ENCODE measurements around the gene RNFT2.
"Not testable (repeated sequence)": the region's sequence is repeated elsewhere in the genome, so short reads cannot be mapped to it uniquely, and the experiment has no call there.

Gene RNFT2

GRCh38 chr12:116718655-116719454 lies 19.3 kb upstream of the RNFT2 start:
- no peak overlapping the region for H3K4me3 Mint-ChIP-seq
- DNase-seq (ENCODE audit: low spot score), result no peak
- H3K27ac Mint-ChIP-seq, result no peak overlapping the region
- no peaks in the 10 kb centered on the region for H3K9me3 Mint-ChIP-seq
- no peaks in the 10 kb centered on the region for H3K27me3 Mint-ChIP-seq (ENCODE audit: low read depth)
- peaks cover 27% of the 10 kb centered on the region for H3K36me3 Mint-ChIP-seq (ENCODE audit: low read depth)
- H3K4me1 Mint-ChIP-seq (ENCODE audit: low read depth), result no peaks in the 10 kb centered on the region

- Mint-ChIP-seq H3K9me3 (no peaks in the 10 kb centered on the region), H3K36me3 (ENCODE audit: low read depth) (peaks cover 27% of the 10 kb centered on the region), H3K4me1 (ENCODE audit: low read depth) (no peaks in the 10 kb centered on the region), H3K27me3 (ENCODE audit: low read depth) (no peaks in the 10 kb centered on the region), H3K4me3 (no peak overlapping the region), H3K27ac (no peak overlapping the region)
- DNase-seq (ENCODE audit: low spot score), result no peak
Observed at GRCh38 chr12:116719731-116720528, 18.2 kb upstream of the RNFT2 start.

DNA sequence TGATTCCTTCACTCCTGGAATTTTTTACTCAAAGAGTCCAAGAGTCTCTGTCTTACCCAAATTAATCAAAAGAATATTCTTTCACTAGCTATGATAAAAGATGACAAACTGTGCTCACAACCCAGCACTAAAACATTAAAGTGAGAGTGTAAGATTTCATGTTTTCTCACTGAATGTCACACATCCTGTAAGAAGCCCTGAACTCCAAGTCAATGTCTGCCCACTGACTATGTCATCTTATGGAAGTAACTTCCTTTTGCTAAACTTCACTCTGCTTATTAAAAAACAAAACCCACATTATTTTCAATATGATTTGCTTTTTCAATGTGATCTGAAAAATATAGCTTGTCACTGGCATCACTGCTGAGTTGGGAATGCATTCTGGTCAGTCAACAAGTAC lies 15.9 kb upstream of the RNFT2 start:
- no peak overlapping the region for H3K27ac Mint-ChIP-seq
- H3K4me1 Mint-ChIP-seq (ENCODE audit: low read depth), result no peaks in the 10 kb centered on the region
- no peaks in the 10 kb centered on the region for H3K27me3 Mint-ChIP-seq (ENCODE audit: low read depth)
- DNase-seq (ENCODE audit: low spot score), result no peak
- no peaks in the 10 kb centered on the region for H3K9me3 Mint-ChIP-seq
- no peak overlapping the region for H3K4me3 Mint-ChIP-seq
- H3K36me3 Mint-ChIP-seq (ENCODE audit: low read depth), result peaks cover 13% of the 10 kb centered on the region

GRCh38 chr12:116726694-116727093 lies 11.4 kb upstream of the RNFT2 start:
- H3K9me3 Mint-ChIP-seq, result no peaks in the 10 kb centered on the region
- H3K36me3 Mint-ChIP-seq (ENCODE audit: low read depth), result peaks cover 5% of the 10 kb centered on the region
- no peaks in the 10 kb centered on the region for H3K4me1 Mint-ChIP-seq (ENCODE audit: low read depth)
- H3K4me3 Mint-ChIP-seq, result no peak overlapping the region
- DNase-seq (ENCODE audit: low spot score), result no peak
- H3K27me3 Mint-ChIP-seq (ENCODE audit: low read depth), result no peaks in the 10 kb centered on the region
- H3K27ac Mint-ChIP-seq, result no peak overlapping the region

- H3K27me3 Mint-ChIP-seq (ENCODE audit: low read depth), result no peaks in the 10 kb centered on the region
- H3K9me3 Mint-ChIP-seq, result no peaks in the 10 kb centered on the region
- H3K27ac Mint-ChIP-seq, result no peak overlapping the region
- no peak overlapping the region for H3K4me3 Mint-ChIP-seq
- no peaks in the 10 kb centered on the region for H3K4me1 Mint-ChIP-seq (ENCODE audit: low read depth)
- H3K36me3 Mint-ChIP-seq (ENCODE audit: low read depth), result peaks cover 5% of the 10 kb centered on the region
- no peak for DNase-seq (ENCODE audit: low spot score)
Observed at GRCh38 chr12:116727261-116727660, 10.9 kb upstream of the RNFT2 start.

- Mint-ChIP-seq H3K9me3 (no peaks in the 10 kb centered on the region), H3K36me3 (ENCODE audit: low read depth) (peaks cover 4% of the 10 kb centered on the region), H3K4me3 (no peak overlapping the region), H3K27ac (no peak overlapping the region), H3K27me3 (ENCODE audit: low read depth) (no peaks in the 10 kb centered on the region), H3K4me1 (ENCODE audit: low read depth) (no peaks in the 10 kb centered on the region)
- no peak for DNase-seq (ENCODE audit: low spot score)
Observed at GRCh38 chr12:116727891-116728290, 10.2 kb upstream of the RNFT2 start.

GRCh38 chr12:116731801-116732200 lies 6.3 kb upstream of the RNFT2 start:
- H3K27ac Mint-ChIP-seq, result no peak overlapping the region
- H3K4me1 Mint-ChIP-seq (ENCODE audit: low read depth), result peaks cover 13% of the 10 kb centered on the region
- no peak for DNase-seq (ENCODE audit: low spot score)
- H3K4me3 Mint-ChIP-seq, result no peak overlapping the region
- H3K36me3 Mint-ChIP-seq (ENCODE audit: low read depth), result peaks cover 16% of the 10 kb centered on the region
- no peaks in the 10 kb centered on the region for H3K9me3 Mint-ChIP-seq
- H3K27me3 Mint-ChIP-seq (ENCODE audit: low read depth), result no peaks in the 10 kb centered on the region

- peaks cover 19% of the 10 kb centered on the region for H3K4me1 Mint-ChIP-seq (ENCODE audit: low read depth)
- H3K36me3 Mint-ChIP-seq (ENCODE audit: low read depth), result peaks cover 16% of the 10 kb centered on the region
- peak overlapping the region; percentile 14 for H3K4me3 Mint-ChIP-seq
- no peaks in the 10 kb centered on the region for H3K27me3 Mint-ChIP-seq (ENCODE audit: low read depth)
- H3K9me3 Mint-ChIP-seq, result no peaks in the 10 kb centered on the region
- DNase-seq (ENCODE audit: low spot score), result no peak
- no peak overlapping the region for H3K27ac Mint-ChIP-seq
Observed at GRCh38 chr12:116734156-116734768, 3.9 kb upstream of the RNFT2 start.

DNA sequence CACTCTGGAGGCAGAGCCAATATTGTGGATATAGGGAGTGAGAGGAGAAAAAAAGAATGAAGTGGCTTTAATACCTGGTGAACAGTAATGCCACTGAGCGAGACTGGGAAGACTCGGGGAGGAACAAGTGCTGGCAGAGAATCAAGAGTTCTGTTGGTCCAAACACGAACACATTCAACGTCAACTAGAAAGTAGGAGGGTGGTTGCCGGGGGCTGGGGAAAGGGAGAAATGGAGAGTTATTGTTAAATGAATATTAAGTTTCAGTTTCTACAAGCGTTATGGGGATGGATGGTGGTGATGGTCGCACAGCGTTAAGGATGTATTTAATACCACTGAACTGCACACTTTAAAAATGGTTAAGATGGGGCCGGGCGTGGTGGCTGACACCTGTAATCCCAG lies 3.0 kb upstream of the RNFT2 start:
- H3K36me3 Mint-ChIP-seq (ENCODE audit: low read depth), result peaks cover 15% of the 10 kb centered on the region
- H3K27ac Mint-ChIP-seq, result no peak overlapping the region
- peak overlapping the region; percentile 14 for H3K4me3 Mint-ChIP-seq

DNA sequence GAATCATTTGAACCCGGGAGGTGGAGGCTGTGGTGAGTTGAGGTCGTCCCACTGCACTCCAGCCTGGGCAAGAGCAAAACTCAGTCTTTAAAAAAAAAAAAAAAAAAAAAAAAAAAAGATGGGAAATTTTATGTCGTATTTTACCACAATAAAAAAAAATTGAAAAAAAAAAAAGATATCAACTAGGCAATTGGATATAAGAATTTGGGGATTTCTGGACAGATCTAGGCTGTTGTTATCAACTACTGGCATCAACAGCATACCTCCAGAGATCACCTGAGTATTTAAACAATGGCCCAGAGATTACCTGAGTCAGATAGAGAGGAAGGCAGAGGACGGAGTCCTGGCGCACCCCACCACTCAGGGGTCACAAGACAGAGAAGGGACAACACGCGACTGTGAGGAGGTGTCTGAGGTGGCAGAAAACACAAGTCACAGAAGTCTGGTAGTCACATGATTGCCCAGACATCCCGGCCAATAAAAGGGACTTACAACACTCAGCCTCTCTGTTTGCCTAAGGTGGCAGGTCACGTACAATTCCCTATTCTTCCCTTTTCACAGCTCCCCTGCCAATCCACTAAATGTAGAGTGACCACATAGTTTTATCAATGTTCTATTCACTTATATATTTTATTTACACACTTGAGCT lies 2.0 kb upstream of the RNFT2 start:
- no peak for DNase-seq (ENCODE audit: low spot score)
- H3K4me3 Mint-ChIP-seq, result peak overlapping the region; percentile 96
- peaks cover 19% of the 10 kb centered on the region for H3K4me1 Mint-ChIP-seq (ENCODE audit: low read depth)
- H3K36me3 Mint-ChIP-seq (ENCODE audit: low read depth), result peaks cover 15% of the 10 kb centered on the region
- no peaks in the 10 kb centered on the region for H3K27me3 Mint-ChIP-seq (ENCODE audit: low read depth)
- H3K27ac Mint-ChIP-seq, result no peak overlapping the region
- no peaks in the 10 kb centered on the region for H3K9me3 Mint-ChIP-seq

More for the DNA sequence above, 3.0 kb upstream of the RNFT2 start:
- H3K4me1 Mint-ChIP-seq (ENCODE audit: low read depth), result peaks cover 19% of the 10 kb centered on the region
- DNase-seq (ENCODE audit: low spot score), result no peak
- H3K27me3 Mint-ChIP-seq (ENCODE audit: low read depth), result no peaks in the 10 kb centered on the region
- no peaks in the 10 kb centered on the region for H3K9me3 Mint-ChIP-seq

- peak overlapping the region; percentile 87 for H3K27ac Mint-ChIP-seq
- no peaks in the 10 kb centered on the region for H3K27me3 Mint-ChIP-seq (ENCODE audit: low read depth)
- peaks cover 19% of the 10 kb centered on the region for H3K4me1 Mint-ChIP-seq (ENCODE audit: low read depth)
- DNase-seq (ENCODE audit: low spot score), result no peak
- peaks cover 15% of the 10 kb centered on the region for H3K36me3 Mint-ChIP-seq (ENCODE audit: low read depth)
- H3K4me3 Mint-ChIP-seq, result peak overlapping the region; percentile 96
- H3K9me3 Mint-ChIP-seq, result no peaks in the 10 kb centered on the region
Observed at GRCh38 chr12:116736962-116737773, 947 bp upstream of the RNFT2 start.

GRCh38 chr12:116739381-116739887 lies 1.3 kb downstream of the RNFT2 start:
- Mint-ChIP-seq H3K4me3 (no peak overlapping the region), H3K27me3 (ENCODE audit: low read depth) (no peaks in the 10 kb centered on the region)

GRCh38 chr12:116742787-116743186 lies 4.7 kb downstream of the RNFT2 start:
- not testable (repeated sequence) for H3K4me3 Mint-ChIP-seq; H3K9me3 Mint-ChIP-seq; H3K36me3 Mint-ChIP-seq (ENCODE audit: low read depth); H3K27me3 Mint-ChIP-seq (ENCODE audit: low read depth); DNase-seq (ENCODE audit: low spot score); H3K27ac Mint-ChIP-seq; H3K4me1 Mint-ChIP-seq (ENCODE audit: low read depth)

More at GRCh38 chr12:116739381-116739887, 1.3 kb downstream of the RNFT2 start:
- Mint-ChIP-seq H3K9me3 (no peaks in the 10 kb centered on the region), H3K4me1 (ENCODE audit: low read depth) (peaks cover 19% of the 10 kb centered on the region), H3K27ac (no peak overlapping the region), H3K36me3 (ENCODE audit: low read depth) (peaks cover 8% of the 10 kb centered on the region)
- DNase-seq (ENCODE audit: low spot score), result no peak

Data from T-helper 2 cell treated with Interferon-gamma antibody and Interleukin-4, amounts not matched to agents 5 μg/mL and 100 μg/mL, for 36 hours (primary cell).